Measurements from ENCODE around the gene MYH14. TPM values are rescaled to one million over a fixed set of nuclear protein-coding genes. Genes with fewer than 3 reads are reported as not detected.

MYH14 gene
- total and polyA plus RNA-seq, 9 of the 15 experiments (the other 6 are each of a cell fraction or from before 2014, with no cell fraction given): 0.04 to 0.86 (median 0.19) TPM; not detected in 2

DNA sequence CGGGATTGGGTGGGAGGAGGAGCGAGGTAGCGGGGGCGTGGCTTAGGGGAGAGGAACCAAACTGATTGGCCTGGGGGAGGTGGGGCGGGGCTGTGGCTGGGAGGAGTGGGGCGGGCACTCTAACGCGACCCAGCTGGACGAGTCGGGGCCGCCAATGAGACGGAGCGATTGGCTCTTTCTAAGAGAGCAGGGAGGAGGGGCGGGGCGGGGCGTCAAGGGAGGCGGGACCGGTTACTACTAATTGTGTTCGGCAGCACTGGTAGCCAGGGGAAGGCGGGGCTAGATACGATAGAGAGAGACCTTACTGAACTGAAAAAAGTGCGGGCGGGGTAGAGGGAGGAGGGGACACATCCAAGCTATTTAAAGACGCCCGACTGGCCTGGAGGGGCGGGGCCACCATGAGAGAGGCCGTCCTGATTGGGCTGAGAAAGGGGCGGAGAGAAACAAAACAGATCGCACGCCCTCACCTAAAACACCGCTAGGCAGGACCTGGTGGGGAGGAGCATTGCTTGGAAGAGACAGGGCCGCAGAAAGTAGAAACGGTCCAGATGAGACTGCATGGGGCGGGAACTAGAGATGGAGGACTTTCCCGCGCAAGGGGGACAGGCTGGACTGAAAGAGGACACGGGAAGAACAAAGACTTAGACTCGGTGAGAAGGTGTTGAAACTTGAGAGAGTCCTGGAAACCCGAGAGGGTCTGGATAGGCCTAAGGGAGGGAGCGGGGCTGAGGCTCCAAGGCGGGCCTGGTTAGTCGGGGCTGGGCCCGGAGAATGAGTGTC is 125.9 kb downstream of the MYH14 start, which contains the start of gene KCNC3 (continued):
- TF ChIP-seq CUX1 (CRISPR knock-in tag; IDR thresholded peaks at IDR 0.05) (no peak), KDM4B (IDR thresholded peaks at IDR 0.05; ENCODE audit: borderline replicate concordance in 2 of 2, low read depth in 1 of 2) (peak in 1 of 2 experiments; percentile 28; a peak in 2 of 4 replicates), GABPB1 (CRISPR knock-in tag; IDR thresholded peaks at IDR 0.05) (peak; percentile 51; the same call in 1 of the 2 replicates), AFF1 (IDR thresholded peaks at IDR 0.05; ENCODE audit: low read depth in 1 of 2, partially characterized antibody in 2 of 2) (peak in 1 of 2 experiments; percentile 61), MIER1 (IDR thresholded peaks at IDR 0.05; ENCODE audit: low read depth) (peak; percentile 53; the same call in 1 of the 2 replicates), ZNF668 (CRISPR knock-in tag; IDR thresholded peaks at IDR 0.05) (0 out of 2 replicates have a peak, but pooled peaks have one; percentile 30), ARID1B (IDR thresholded peaks at IDR 0.05) (peak; percentile 40; the same call in 1 of the 2 replicates), KDM5B (IDR thresholded peaks at IDR 0.05; ENCODE audit: insufficient replicate concordance, low read depth, low read length) (peak; percentile 80), ZBED1 (IDR thresholded peaks at IDR 0.05) (peak; percentile 88; the same call in 1 of the 2 replicates), MECOM (CRISPR knock-in tag; IDR thresholded peaks at IDR 0.05) (no peak)

Data from K562 (cell line).